ENCODE results near the gene KCNG2.

Gene KCNG2

GRCh38 chr18:79784965-79785770 lies 12.6 kb upstream of the KCNG2 start:
- DNase-seq (ENCODE audit: low read depth in 3 of 3): no peak

- no peak for DNase-seq (ENCODE audit: low read depth in 3 of 3)
Measured at GRCh38 chr18:79785831-79786230, 11.9 kb upstream of the KCNG2 start.

- DNase-seq (ENCODE audit: low read depth in 3 of 3): no peak
Measured at GRCh38 chr18:79786304-79786703, 11.4 kb upstream of the KCNG2 start.

DNA sequence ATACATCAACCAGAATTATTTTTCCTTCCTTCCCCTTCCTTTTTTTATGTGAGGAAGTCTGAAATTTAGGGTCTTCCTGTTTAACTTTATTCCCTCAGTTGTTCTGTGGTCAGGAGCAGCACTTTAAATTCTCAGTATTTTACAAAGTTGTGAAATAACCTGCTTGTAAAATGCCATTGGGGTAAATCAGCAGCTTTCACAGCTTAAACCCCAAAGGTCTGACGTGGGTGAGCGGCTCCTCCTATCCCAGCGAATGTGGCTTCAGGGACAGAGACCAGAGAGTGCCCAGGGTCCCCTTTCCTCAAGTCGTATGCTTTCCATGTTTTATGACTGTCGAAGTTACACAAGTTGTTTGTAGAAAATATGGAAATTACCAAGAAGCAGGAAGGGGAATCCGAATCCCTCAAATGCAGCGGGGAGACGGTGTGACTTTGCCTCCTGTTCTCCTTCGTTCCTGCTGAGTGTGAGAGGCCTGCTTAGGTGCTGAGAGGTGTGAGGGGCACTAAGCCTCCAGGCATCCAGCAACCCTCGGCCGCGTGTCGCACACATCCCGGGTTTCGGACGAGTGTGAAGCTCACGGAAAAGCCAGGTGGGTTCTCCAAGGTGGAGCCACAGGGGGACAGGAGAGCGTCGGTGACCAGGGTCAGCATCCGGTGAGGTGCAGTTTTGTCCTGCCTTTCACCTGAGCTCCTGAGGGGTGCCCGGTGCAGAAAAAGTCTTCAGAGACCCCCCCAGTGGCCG lies 10.8 kb upstream of the KCNG2 start:
- no peak for DNase-seq (ENCODE audit: low read depth in 3 of 3)

DNA sequence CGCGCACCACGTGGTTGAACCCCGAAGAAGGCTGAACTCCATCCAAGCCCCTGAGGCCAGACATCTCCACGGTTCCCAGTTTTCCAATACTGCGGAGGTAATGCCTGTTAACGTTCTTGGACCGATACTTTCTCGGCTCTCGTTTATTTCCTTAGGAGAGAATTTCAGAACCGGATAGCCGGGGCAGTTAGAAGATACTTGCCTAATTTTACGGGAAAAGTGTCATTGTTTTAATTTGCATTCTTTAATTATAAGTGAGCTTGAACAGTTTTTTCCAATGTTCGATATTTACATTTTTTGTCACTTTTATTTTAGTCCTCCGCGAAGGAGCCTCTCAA lies 10.2 kb upstream of the KCNG2 start:
- no peak for DNase-seq (ENCODE audit: low read depth in 3 of 3)

- no peak for DNase-seq (ENCODE audit: low read depth in 3 of 3)
Measured at GRCh38 chr18:79787865-79788733, 9.6 kb upstream of the KCNG2 start.

GRCh38 chr18:79788734-79789085 lies 9.0 kb upstream of the KCNG2 start:
- no peak for DNase-seq (ENCODE audit: low read depth in 3 of 3)

GRCh38 chr18:79789091-79789891 lies 8.4 kb upstream of the KCNG2 start:
- no peak for DNase-seq (ENCODE audit: low read depth in 3 of 3)

DNA sequence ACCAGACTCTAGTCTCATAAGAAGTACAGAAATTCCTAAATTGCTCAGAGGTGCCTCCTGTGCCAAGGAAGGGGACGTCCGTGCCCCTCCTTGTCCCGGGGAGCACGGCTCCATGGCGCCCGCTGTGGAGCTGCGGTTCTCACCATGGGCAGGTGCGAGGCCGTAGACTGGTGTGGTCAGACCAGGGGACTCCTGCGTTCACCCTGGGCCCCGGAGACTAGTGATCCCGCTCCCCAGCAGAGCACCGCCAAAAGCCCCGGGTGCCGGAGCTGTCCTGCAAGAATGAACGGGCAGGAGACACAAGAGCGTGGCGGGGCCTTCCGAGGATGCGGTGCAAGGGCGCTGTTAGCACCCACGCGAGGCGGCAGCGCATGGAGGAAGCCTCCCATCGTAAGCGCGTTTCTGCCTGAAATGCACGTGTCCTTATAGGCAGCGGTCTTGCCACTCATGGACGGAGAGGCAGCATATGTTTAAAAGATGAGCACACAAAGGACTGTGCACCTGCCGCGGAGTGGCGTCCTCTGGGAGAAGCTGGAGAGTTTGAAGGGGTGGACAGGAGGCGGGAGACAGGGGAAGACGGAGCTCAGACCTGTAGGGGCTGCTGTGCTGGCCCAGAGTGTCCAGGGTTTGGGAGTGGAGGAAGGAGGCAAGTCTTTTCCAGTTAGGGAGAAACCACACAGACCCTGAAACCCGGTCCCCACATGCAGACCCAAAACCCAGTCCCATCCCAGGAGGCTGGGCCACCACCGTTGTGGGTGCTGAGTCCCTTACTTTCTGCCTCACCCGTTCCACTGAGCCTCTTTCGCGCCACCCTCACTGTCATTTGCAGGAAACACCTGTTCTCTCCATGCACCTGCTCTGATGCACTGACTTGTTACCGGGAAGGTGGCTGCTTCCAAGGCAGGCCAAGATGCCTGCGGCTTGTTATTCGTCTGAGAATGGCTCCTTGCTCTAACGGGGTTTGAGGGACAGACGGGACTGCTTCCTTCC lies 7.5 kb upstream of the KCNG2 start:
- DNase-seq (ENCODE audit: low read depth in 3 of 3): no peak

DNA sequence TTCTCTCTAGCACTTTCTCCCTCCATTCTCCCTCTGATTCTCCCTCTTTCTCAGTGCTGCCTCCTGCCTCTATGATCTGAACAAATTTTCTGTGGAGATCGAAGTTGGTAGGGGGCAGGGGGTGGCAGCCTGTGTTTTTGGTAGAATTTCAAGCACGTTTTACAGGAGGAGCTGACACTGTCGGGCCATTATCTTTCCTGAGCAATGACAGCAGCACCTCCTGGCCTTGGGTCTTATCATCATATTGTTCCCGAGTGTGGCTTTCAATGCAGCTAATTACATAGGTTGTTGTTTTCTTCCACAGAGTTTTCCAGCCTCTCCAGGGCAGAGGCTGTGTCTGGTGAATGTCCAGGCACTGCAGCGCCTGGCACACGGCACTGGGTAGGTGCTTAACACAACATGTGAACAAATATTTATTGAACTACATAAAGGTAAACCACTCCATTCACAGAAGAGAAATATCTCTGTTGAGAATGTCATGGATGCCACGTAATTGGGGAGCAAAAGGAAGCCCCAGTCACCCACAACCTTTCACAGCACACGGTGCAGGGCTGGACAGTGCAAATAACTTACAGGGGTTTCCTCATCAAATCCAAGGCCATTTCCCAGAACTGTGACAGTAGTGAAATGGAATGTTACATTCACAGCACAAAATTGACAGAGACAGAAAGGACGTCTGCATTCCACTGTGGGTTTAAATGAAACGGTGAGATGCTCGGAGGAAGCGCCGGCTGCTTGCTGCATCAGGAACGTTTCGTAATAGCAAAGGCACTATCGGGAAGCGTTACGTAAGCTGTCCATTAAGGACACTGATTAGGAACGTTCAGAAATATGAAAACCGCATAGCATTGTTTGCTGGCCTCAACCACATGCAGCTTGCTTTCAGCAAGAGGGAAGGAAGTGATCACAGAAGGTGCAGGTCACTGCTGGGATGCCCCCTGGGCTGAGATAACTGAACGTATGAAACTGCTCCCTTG lies 6.5 kb upstream of the KCNG2 start:
- DNase-seq (ENCODE audit: low read depth in 3 of 3): no peak

- DNase-seq (ENCODE audit: low read depth in 3 of 3): no peak
Measured at GRCh38 chr18:79792096-79792987, 5.4 kb upstream of the KCNG2 start.

DNA sequence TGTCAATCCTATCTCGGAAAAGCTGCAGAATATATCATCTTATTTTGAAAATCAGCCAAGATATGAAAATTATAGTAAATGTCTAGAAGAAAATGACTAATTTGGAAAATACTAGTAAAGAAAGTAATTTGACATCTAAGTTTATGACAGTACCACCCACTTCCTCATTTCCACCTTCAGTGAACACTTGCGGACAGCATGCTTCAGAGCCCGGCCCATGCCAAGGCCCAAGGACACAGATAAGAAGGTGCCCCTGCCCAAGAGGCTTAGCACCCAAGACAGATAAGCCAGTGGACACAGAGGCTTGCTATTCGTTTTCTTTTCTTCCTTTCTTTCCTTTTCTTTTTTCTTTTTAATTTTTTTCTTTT lies 4.8 kb upstream of the KCNG2 start:
- no peak for DNase-seq (ENCODE audit: low read depth in 3 of 3)

- DNase-seq (ENCODE audit: low read depth in 3 of 3): no peak
Measured at GRCh38 chr18:79794846-79795245, 2.9 kb upstream of the KCNG2 start.

- no peak for DNase-seq (ENCODE audit: low read depth in 3 of 3)
Measured at GRCh38 chr18:79795446-79795845, 2.3 kb upstream of the KCNG2 start.

- DNase-seq (ENCODE audit: low read depth in 3 of 3): no peak
Measured at GRCh38 chr18:79796016-79796415, 1.7 kb upstream of the KCNG2 start.

DNA sequence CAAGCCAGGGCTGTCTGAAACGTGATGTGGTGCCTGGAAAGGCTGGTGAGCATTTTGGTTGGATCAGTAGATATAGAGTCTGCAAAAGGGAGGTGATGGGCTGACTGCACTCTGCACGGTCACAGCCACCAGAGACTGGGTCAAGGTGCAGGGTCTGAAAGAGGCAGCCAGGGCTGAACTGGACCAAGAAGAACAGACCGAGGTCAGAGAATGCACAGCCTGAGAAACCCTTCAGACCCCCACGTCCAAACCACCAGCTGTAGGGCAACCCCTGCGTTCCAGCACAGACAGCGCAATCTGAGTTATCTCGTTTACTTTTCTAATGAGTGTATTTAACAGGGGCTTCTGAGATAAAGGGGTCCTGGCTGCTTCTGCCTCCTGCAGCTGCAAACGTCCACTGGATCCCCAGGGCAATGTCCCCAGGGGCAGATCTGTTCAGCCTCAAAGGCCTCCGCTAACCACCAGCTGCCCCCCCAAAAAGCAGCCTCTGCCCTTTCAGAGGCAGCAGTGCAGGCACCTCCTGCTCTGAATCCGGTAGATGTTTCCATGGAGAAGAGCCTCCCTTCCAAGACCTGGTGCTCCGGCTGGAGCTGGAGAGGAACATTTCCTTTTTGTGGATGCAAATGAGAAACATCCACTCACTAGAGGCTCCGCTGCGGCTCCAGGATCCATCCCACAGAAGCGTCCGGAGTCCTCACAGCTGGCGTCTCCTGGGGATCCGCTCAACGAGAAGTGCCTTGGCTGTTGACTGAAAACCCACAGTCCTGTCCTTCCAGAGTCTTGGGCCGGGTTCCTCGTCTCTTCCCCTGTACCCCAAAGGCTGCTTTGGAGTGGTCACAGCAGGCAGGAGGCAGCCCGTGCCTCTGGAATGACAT lies 970 bp upstream of the KCNG2 start:
- DNase-seq (ENCODE audit: low read depth in 3 of 3): no peak

DNA sequence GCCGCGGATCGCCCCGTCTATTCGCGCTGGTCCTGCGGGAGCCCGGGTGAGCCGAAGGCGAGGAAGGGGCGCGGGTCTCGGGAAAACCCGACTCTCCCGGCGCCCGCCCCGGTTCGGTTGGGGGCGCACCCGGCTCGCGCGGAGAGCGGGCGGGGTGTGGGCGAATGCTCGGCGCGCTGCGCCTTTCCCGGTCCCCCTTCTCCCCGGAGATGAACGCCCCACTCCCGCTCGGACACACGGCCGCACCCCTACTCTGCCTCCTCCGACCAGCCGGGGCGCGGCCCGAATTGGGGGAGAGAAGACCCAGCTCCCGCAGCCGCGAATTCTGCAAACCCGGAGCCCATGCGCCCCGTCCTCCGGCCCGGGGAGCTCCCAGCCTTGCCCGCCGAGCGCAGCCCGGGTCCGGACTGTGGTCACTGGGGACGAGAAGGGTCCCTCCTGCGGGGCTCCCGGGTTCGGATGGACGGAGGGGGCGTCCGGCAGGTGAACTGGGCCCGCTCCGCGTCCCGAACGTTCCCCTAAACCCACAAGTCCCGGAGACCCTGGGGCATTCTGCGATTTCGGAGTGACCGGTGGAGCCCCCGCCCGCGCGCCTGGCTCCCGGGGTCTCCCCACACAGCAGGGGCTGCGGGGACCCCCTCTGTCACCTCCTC lies 734 bp downstream of the KCNG2 start:
- DNase-seq (ENCODE audit: low read depth in 3 of 3): no peak
